HG03097 (cell line): ENCODE results near the gene JAK1.
A peak's percentile ranks its signal among the peaks of the same experiment; 100 is the strongest.
"Not testable (repeated sequence)": the region's sequence is repeated elsewhere in the genome, so short reads cannot be mapped to it uniquely, and the experiment has no call there.

Source experiments
- ATAC-seq: cut with Tn5 transposase; IDR thresholded peaks from one replicate; pipeline ENCODE4 v1.9.1; 2021; ENCODE audit not compliant: unreplicated experiment, low FRiP score

The JAK1 gene

GRCh38 chr1:64925594-64925993 lies 40.8 kb downstream of the JAK1 start:
- ATAC-seq = no peak

- no peak for ATAC-seq
Observed at GRCh38 chr1:64923294-64923718, 43.0 kb downstream of the JAK1 start.

- ATAC-seq = no peak
Observed at GRCh38 chr1:64922336-64922735, 44.0 kb downstream of the JAK1 start.

- no peak for ATAC-seq
Observed at GRCh38 chr1:64921771-64922170, 44.6 kb downstream of the JAK1 start.

GRCh38 chr1:64920941-64921589 lies 45.3 kb downstream of the JAK1 start:
- ATAC-seq = no peak

- ATAC-seq = not testable (repeated sequence)
Observed at GRCh38 chr1:64919120-64919519, 47.2 kb downstream of the JAK1 start.

GRCh38 chr1:64917907-64918306 lies 48.4 kb downstream of the JAK1 start:
- ATAC-seq = no peak

- ATAC-seq = no peak
Observed at GRCh38 chr1:64917328-64917861, 49.0 kb downstream of the JAK1 start.

GRCh38 chr1:64915381-64916274 lies 50.7 kb downstream of the JAK1 start:
- ATAC-seq = no peak

- no peak for ATAC-seq
Observed at GRCh38 chr1:64913361-64914015, 52.9 kb downstream of the JAK1 start.

GRCh38 chr1:64912191-64912590 lies 54.2 kb downstream of the JAK1 start:
- no peak for ATAC-seq

GRCh38 chr1:64911326-64911725 lies 55.0 kb downstream of the JAK1 start:
- ATAC-seq = no peak

GRCh38 chr1:64909031-64909430 lies 57.3 kb downstream of the JAK1 start:
- ATAC-seq = no peak

GRCh38 chr1:64908575-64908974 lies 57.8 kb downstream of the JAK1 start:
- no peak for ATAC-seq

- no peak for ATAC-seq
Observed at GRCh38 chr1:64906447-64906846, 59.9 kb downstream of the JAK1 start.

GRCh38 chr1:64903593-64903992 lies 62.8 kb downstream of the JAK1 start:
- no peak for ATAC-seq

GRCh38 chr1:64901663-64902062 lies 64.7 kb downstream of the JAK1 start:
- ATAC-seq = no peak

- no peak for ATAC-seq
Observed at GRCh38 chr1:64900916-64901315, 65.4 kb downstream of the JAK1 start.

- peak; percentile 69 for ATAC-seq
Observed at GRCh38 chr1:64898107-64898861, 68.1 kb downstream of the JAK1 start.

- no peak for ATAC-seq
Observed at GRCh38 chr1:64896551-64896950, 69.8 kb downstream of the JAK1 start.
